Globus pallidus (tissue), 1 donor: ENCODE data around the gene PPP4R4.

ENCODE experiments used
- DNase-seq: peaks from one replicate; pipeline ENCODE4 v3.0.0-alpha.2; 2015; ENCODE audit warnings: low spot score

PPP4R4 gene

GRCh38 chr14:94309721-94310120, 135.6 kb downstream of the PPP4R4 start:
- no peak for DNase-seq

GRCh38 chr14:94310248-94310647, 136.1 kb downstream of the PPP4R4 start:
- DNase-seq: no peak

GRCh38 chr14:94312481-94313246, 138.5 kb downstream of the PPP4R4 start:
- no peak for DNase-seq

GRCh38 chr14:94313991-94314655, 140.0 kb downstream of the PPP4R4 start:
- no peak for DNase-seq

GRCh38 chr14:94314890-94315289, 140.8 kb downstream of the PPP4R4 start:
- DNase-seq: no peak

GRCh38 chr14:94316692-94317091, 142.6 kb downstream of the PPP4R4 start:
- DNase-seq: no peak

GRCh38 chr14:94317259-94317658, 143.1 kb downstream of the PPP4R4 start:
- DNase-seq: no peak

GRCh38 chr14:94320243-94320642, 146.1 kb downstream of the PPP4R4 start:
- DNase-seq: no peak

- no peak for DNase-seq
These were observed 147.5 kb downstream of the PPP4R4 start for GRCh38 chr14:94321421-94322271.

- DNase-seq: no peak
These were observed 148.8 kb downstream of the PPP4R4 start, which contains the start of gene SERPINA6 for GRCh38 chr14:94322648-94323570. SERPINA6 (minus strand) TSS chr14:94323336; CDS start chr14:94314648, 8,688 bp downstream.

- DNase-seq: no peak
These were observed 154.1 kb downstream of the PPP4R4 start for GRCh38 chr14:94328196-94328595.
